ENCODE results near the gene KRTAP10-2.
"Not testable (repeated sequence)": the region's sequence is repeated elsewhere in the genome, so short reads cannot be mapped to it uniquely, and the experiment has no call there.

- TF ChIP-seq EZH2 (IDR thresholded peaks at IDR 0.05; ENCODE audit: low read length, missing control alignments): not testable (repeated sequence)
- TF ChIP-seq, protein P1, sequence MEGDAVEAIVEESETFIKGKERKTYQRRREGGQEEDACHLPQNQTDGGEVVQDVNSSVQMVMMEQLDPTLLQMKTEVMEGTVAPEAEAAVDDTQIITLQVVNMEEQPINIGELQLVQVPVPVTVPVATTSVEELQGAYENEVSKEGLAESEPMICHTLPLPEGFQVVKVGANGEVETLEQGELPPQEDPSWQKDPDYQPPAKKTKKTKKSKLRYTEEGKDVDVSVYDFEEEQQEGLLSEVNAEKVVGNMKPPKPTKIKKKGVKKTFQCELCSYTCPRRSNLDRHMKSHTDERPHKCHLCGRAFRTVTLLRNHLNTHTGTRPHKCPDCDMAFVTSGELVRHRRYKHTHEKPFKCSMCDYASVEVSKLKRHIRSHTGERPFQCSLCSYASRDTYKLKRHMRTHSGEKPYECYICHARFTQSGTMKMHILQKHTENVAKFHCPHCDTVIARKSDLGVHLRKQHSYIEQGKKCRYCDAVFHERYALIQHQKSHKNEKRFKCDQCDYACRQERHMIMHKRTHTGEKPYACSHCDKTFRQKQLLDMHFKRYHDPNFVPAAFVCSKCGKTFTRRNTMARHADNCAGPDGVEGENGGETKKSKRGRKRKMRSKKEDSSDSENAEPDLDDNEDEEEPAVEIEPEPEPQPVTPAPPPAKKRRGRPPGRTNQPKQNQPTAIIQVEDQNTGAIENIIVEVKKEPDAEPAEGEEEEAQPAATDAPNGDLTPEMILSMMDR (conservative IDR thresholded peaks at IDR 0.05 in 1 of 2, IDR thresholded peaks at IDR 0.05 in 1 of 2; ENCODE audit: low read depth in 1 of 2, low read length in 2 of 2): not testable (repeated sequence)
Observed at GRCh38 chr21:44580231-44580821, 29.0 kb upstream of the KRTAP10-2 start, which contains the start of gene KRTAP10-5.

Measured in fibroblast of lung (primary cell).